ENCODE data around the gene ATP1A4. TPM values are rescaled to one million over a fixed set of nuclear protein-coding genes. Genes with fewer than 3 reads are reported as not detected.

The ATP1A4 gene
- total and polyA plus RNA-seq, 2 donors, result 6.2 to 8.3 TPM

- H3K27ac ChIP-seq (ENCODE audit: low read depth), result no peak overlapping the region
- H3K4me3 ChIP-seq (ENCODE audit: low read depth, low read length), result no peak overlapping the region
- H3K4me1 ChIP-seq (ENCODE audit: insufficient read depth), result no peaks in the 10 kb centered on the region
- no peak for DNase-seq (ENCODE audit: extremely low spot score)
- no peaks in the 10 kb centered on the region for H3K36me3 ChIP-seq (ENCODE audit: insufficient read depth)
- WGBS, result 17% methylated on average over 1 of the region's 1 CpG
These were observed 7.7 kb upstream of the ATP1A4 start for GRCh38 chr1:160143695-160144094.

DNA sequence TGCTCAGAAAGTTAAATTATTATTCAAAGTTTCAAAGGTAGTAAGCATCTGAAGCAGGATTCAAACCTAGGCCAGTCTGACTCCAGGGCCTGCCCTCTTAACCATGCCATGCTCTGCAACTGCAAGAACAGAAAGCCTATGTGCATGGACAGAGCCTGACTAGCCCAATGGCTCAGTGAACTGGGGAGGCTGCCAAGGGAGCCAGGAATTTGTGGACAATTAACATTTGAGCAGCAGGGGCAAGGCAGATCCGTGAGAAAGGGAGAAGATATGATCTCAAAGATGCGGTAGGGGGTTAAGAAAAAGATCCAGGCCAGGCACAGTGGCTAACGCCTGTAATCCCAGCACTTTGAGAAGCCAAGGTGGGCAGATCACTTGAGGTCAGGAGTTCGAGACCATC is 6.5 kb upstream of the ATP1A4 start:
- Histone ChIP-seq H3K36me3 (ENCODE audit: insufficient read depth) (no peaks in the 10 kb centered on the region), H3K4me1 (ENCODE audit: insufficient read depth) (no peaks in the 10 kb centered on the region), H3K4me3 (ENCODE audit: low read depth, low read length) (no peak overlapping the region), H3K27ac (ENCODE audit: low read depth) (no peak overlapping the region)
- no peak for DNase-seq (ENCODE audit: extremely low spot score)
- WGBS, result 49% methylated on average over 4 of the region's 4 CpGs

DNA sequence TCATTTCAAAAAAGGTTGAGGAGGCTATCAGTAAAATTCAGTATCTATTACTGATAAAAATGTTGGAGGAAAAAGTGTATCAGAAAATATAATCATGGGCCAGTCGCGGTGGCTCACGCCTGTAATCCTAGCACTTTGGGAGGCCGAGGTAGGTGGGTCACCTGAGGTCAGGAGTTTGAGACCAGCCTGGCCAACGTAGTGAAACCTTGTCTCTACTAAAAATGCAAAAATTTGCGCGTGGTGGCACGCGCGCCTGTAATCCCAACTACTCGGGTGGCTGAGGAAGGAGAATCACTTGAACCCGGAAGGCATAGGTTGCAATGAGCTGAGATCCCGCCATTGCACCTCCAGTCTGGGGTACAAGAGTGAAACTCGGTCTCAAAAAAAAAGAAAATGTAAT is 5.3 kb upstream of the ATP1A4 start:
- H3K4me1 ChIP-seq (ENCODE audit: insufficient read depth), result no peaks in the 10 kb centered on the region
- no peak for DNase-seq (ENCODE audit: extremely low spot score)
- WGBS, result 91% methylated on average over 14 of the region's 14 CpGs
- H3K36me3 ChIP-seq (ENCODE audit: insufficient read depth), result no peaks in the 10 kb centered on the region
- H3K27ac ChIP-seq (ENCODE audit: low read depth), result no peak overlapping the region
- H3K4me3 ChIP-seq (ENCODE audit: low read depth, low read length), result no peak overlapping the region

DNA sequence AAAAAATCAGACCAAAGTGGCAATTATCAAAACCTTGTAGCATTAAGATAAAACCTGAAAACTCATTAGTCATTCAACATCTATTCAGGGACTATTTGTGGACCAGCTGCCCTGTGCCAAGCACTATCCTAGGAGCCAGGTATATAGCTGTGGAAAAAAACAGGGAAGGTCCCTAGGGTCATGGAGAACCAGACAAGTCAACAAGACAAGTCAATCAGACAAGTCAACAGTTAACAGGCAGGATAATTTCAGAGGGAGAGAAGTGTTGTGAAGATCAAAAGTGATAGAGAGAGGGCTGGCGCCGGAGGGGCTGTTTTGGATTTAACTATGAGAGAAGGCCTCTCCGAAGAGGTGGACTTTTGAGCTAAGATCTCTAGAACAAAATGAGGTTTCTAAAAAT is 3.3 kb upstream of the ATP1A4 start:
- Histone ChIP-seq H3K4me1 (ENCODE audit: insufficient read depth) (no peaks in the 10 kb centered on the region), H3K27ac (ENCODE audit: low read depth) (no peak overlapping the region), H3K36me3 (ENCODE audit: insufficient read depth) (no peaks in the 10 kb centered on the region), H3K4me3 (ENCODE audit: low read depth, low read length) (no peak overlapping the region)
- no peak for DNase-seq (ENCODE audit: extremely low spot score)
- 69% methylated on average over 3 of the region's 3 CpGs for WGBS

GRCh38 chr1:160149233-160149632 is 2.2 kb upstream of the ATP1A4 start:
- no peak for DNase-seq (ENCODE audit: extremely low spot score)
- Histone ChIP-seq H3K27ac (ENCODE audit: low read depth) (no peak overlapping the region), H3K4me3 (ENCODE audit: low read depth, low read length) (no peak overlapping the region), H3K36me3 (ENCODE audit: insufficient read depth) (no peaks in the 10 kb centered on the region), H3K4me1 (ENCODE audit: insufficient read depth) (no peaks in the 10 kb centered on the region)

DNA sequence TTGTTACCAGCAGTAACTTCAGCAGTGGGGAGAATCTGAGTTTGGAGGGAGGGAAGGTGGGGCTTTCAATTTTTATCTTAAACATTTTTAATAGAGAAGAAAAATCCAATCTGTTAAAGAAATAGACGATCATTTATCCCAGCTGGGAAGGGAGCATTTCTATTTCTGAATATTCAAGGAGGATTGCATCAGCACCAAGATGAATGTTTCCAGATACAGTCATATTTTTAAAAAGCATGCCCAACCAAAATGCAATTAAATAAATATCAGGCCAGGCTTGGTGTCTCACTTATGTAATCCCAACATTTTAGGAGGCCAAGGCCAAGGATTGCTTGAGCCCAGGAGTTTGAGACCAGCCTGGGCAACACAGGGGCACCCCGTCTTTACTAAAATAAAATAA is 1.7 kb upstream of the ATP1A4 start:
- WGBS, result 65% methylated on average over 2 of the region's 2 CpGs
- Histone ChIP-seq H3K36me3 (ENCODE audit: insufficient read depth) (no peaks in the 10 kb centered on the region), H3K4me1 (ENCODE audit: insufficient read depth) (no peaks in the 10 kb centered on the region), H3K27ac (ENCODE audit: low read depth) (no peak overlapping the region), H3K4me3 (ENCODE audit: low read depth, low read length) (no peak overlapping the region)
- DNase-seq (ENCODE audit: extremely low spot score), result no peak

DNA sequence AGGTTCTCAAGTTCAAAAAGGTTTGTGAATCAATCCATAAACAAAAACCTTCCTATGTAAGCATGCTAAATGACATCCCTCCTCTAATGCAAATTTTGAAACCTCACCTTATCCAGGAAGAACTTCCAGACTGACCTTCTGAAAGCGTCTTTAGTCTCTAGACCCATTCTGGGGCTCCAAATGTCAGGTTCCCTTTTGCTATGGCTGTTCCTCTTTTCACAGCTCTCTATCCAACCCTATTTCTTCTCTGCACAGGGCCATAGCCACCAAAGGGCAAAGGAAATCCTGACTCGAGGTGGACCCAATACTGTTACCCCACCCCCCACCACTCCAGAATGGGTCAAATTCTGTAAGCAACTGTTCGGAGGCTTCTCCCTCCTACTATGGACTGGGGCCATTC is 3.4 kb downstream of the ATP1A4 start:
- Histone ChIP-seq H3K4me1 (ENCODE audit: insufficient read depth) (no peaks in the 10 kb centered on the region), H3K27ac (ENCODE audit: low read depth) (no peak overlapping the region), H3K36me3 (ENCODE audit: insufficient read depth) (no peaks in the 10 kb centered on the region), H3K4me3 (ENCODE audit: low read depth, low read length) (no peak overlapping the region)
- no peak for DNase-seq (ENCODE audit: extremely low spot score)
- WGBS, result 81% methylated on average over 3 of the region's 3 CpGs

GRCh38 chr1:160156361-160156760 is 5.0 kb downstream of the ATP1A4 start:
- 64% methylated on average over 5 of the region's 5 CpGs for WGBS
- Histone ChIP-seq H3K27ac (ENCODE audit: low read depth) (no peak overlapping the region), H3K4me3 (ENCODE audit: low read depth, low read length) (no peak overlapping the region), H3K4me1 (ENCODE audit: insufficient read depth) (no peaks in the 10 kb centered on the region), H3K36me3 (ENCODE audit: insufficient read depth) (no peaks in the 10 kb centered on the region)
- no peak for DNase-seq (ENCODE audit: extremely low spot score)

DNA sequence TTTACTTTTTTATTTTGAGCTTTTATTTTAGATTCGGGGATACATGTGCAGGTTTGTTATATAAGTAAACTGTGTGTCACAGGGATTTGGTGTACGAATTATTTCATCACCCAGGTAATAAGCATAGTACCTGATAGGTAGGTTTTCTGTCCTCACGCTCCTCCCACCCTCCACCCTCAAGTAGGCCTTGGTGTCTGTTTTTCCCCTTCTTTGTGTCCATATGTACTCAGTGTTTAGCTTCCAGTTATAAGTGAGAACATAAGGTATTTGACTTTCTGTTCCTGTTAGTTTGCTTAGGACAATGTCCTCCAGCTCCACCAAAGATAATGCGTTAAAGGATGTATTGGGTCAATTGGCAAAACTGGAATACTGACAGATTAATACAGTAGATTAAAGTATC is 5.8 kb downstream of the ATP1A4 start:
- WGBS, result 93% methylated on average over 4 of the region's 4 CpGs
- Histone ChIP-seq H3K4me1 (ENCODE audit: insufficient read depth) (no peaks in the 10 kb centered on the region), H3K27ac (ENCODE audit: low read depth) (no peak overlapping the region), H3K36me3 (ENCODE audit: insufficient read depth) (no peaks in the 10 kb centered on the region), H3K4me3 (ENCODE audit: low read depth, low read length) (no peak overlapping the region)
- no peak for DNase-seq (ENCODE audit: extremely low spot score)

GRCh38 chr1:160158031-160158430 is 6.6 kb downstream of the ATP1A4 start:
- H3K36me3 ChIP-seq (ENCODE audit: insufficient read depth), result no peaks in the 10 kb centered on the region
- H3K27ac ChIP-seq (ENCODE audit: low read depth), result no peak overlapping the region
- no peak overlapping the region for H3K4me3 ChIP-seq (ENCODE audit: low read depth, low read length)
- H3K4me1 ChIP-seq (ENCODE audit: insufficient read depth), result no peaks in the 10 kb centered on the region
- no peak for DNase-seq (ENCODE audit: extremely low spot score)
- 84% methylated on average over 3 of the region's 3 CpGs for WGBS

- DNase-seq (ENCODE audit: extremely low spot score), result no peak
- Histone ChIP-seq H3K4me3 (ENCODE audit: low read depth, low read length) (no peak overlapping the region), H3K27ac (ENCODE audit: low read depth) (no peak overlapping the region), H3K36me3 (ENCODE audit: insufficient read depth) (no peaks in the 10 kb centered on the region), H3K4me1 (ENCODE audit: insufficient read depth) (no peaks in the 10 kb centered on the region)
- WGBS, result 88% methylated on average over 4 of the region's 4 CpGs
These were observed 7.1 kb downstream of the ATP1A4 start for GRCh38 chr1:160158534-160158933.

DNA sequence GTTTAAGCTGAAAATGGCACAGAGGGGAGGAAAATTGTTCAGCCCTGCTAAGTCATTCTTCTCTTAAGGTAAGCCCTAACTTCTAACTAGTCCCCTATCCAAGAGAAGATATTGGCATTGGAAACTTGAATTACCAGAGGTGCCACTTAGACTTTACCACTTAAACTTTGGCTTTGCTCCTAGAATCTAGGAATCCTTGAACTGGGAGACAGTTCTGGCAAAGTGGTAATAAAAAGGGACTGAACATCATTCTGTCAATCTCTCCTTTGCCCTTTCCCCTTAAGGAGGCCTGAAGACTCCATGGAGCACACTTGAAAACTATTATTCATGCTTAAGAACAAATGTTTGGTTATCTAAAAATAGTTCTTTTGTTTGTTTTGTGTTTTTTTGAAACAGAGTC is 8.4 kb downstream of the ATP1A4 start:
- Histone ChIP-seq H3K27ac (ENCODE audit: low read depth) (no peak overlapping the region), H3K36me3 (ENCODE audit: insufficient read depth) (no peaks in the 10 kb centered on the region), H3K4me3 (ENCODE audit: low read depth, low read length) (no peak overlapping the region), H3K4me1 (ENCODE audit: insufficient read depth) (no peaks in the 10 kb centered on the region)
- DNase-seq (ENCODE audit: extremely low spot score), result no peak

- 54% methylated on average over 6 of the region's 6 CpGs for WGBS
- no peaks in the 10 kb centered on the region for H3K4me1 ChIP-seq (ENCODE audit: insufficient read depth)
- H3K4me3 ChIP-seq (ENCODE audit: low read depth, low read length), result no peak overlapping the region
- no peaks in the 10 kb centered on the region for H3K36me3 ChIP-seq (ENCODE audit: insufficient read depth)
- no peak overlapping the region for H3K27ac ChIP-seq (ENCODE audit: low read depth)
- DNase-seq (ENCODE audit: extremely low spot score), result no peak
These were observed 10.7 kb downstream of the ATP1A4 start for GRCh38 chr1:160161965-160162705.

GRCh38 chr1:160162931-160163330 is 11.5 kb downstream of the ATP1A4 start:
- Histone ChIP-seq H3K4me1 (ENCODE audit: insufficient read depth) (no peaks in the 10 kb centered on the region), H3K27ac (ENCODE audit: low read depth) (no peak overlapping the region), H3K36me3 (ENCODE audit: insufficient read depth) (no peaks in the 10 kb centered on the region), H3K4me3 (ENCODE audit: low read depth, low read length) (no peak overlapping the region)
- no peak for DNase-seq (ENCODE audit: extremely low spot score)
- 77% methylated on average over 2 of the region's 2 CpGs for WGBS

GRCh38 chr1:160163615-160164014 is 12.2 kb downstream of the ATP1A4 start:
- H3K36me3 ChIP-seq (ENCODE audit: insufficient read depth), result no peaks in the 10 kb centered on the region
- H3K27ac ChIP-seq (ENCODE audit: low read depth), result no peak overlapping the region
- H3K4me1 ChIP-seq (ENCODE audit: insufficient read depth), result no peaks in the 10 kb centered on the region
- H3K4me3 ChIP-seq (ENCODE audit: low read depth, low read length), result no peak overlapping the region
- DNase-seq (ENCODE audit: extremely low spot score), result no peak
- WGBS, result 86% methylated on average over 1 of the region's 1 CpG

Data from urinary bladder (tissue), 4 donors.